ENCODE measurements around the gene OVOL2.

Gene OVOL2

GRCh38 chr20:18011482-18011881 lies 46.2 kb downstream of the OVOL2 start:
- DNase-seq: no peak

GRCh38 chr20:18009116-18009515 lies 48.6 kb downstream of the OVOL2 start:
- DNase-seq: no peak

- no peak for DNase-seq
Measured at GRCh38 chr20:18007534-18008292, 50.0 kb downstream of the OVOL2 start.

- DNase-seq: no peak
Measured at GRCh38 chr20:18006684-18007083, 51.0 kb downstream of the OVOL2 start.

- no peak for DNase-seq
Measured at GRCh38 chr20:18005990-18006364, 51.7 kb downstream of the OVOL2 start.

- DNase-seq: no peak
Measured at GRCh38 chr20:18005170-18005989, 52.3 kb downstream of the OVOL2 start.

GRCh38 chr20:18004384-18005031 lies 53.2 kb downstream of the OVOL2 start:
- no peak for DNase-seq

- DNase-seq: no peak
Measured at GRCh38 chr20:18003897-18004296, 53.8 kb downstream of the OVOL2 start.

- DNase-seq: peak; percentile 38
Measured at GRCh38 chr20:18001131-18001921, 56.4 kb downstream of the OVOL2 start.

- no peak for DNase-seq
Measured at GRCh38 chr20:17999566-17999965, 58.1 kb downstream of the OVOL2 start.

- DNase-seq: no peak
Measured at GRCh38 chr20:17998446-17998845, 59.3 kb downstream of the OVOL2 start.

- DNase-seq: peak; percentile 67
Measured at GRCh38 chr20:17995967-17996819, 61.5 kb downstream of the OVOL2 start.

GRCh38 chr20:17993546-17993945 lies 64.2 kb downstream of the OVOL2 start:
- no peak for DNase-seq

GRCh38 chr20:17992847-17993513 lies 64.7 kb downstream of the OVOL2 start:
- DNase-seq: no peak

GRCh38 chr20:17992224-17992637 lies 65.5 kb downstream of the OVOL2 start:
- no peak for DNase-seq

GRCh38 chr20:17990278-17990972 lies 67.3 kb downstream of the OVOL2 start:
- DNase-seq: peak; percentile 83

GRCh38 chr20:17987988-17988387 lies 69.7 kb downstream of the OVOL2 start:
- DNase-seq: no peak

GRCh38 chr20:17985388-17986018 lies 72.2 kb downstream of the OVOL2 start:
- DNase-seq: no peak

- DNase-seq: no peak
Measured at GRCh38 chr20:17976305-17976704, 81.4 kb downstream of the OVOL2 start.
